ENCODE data around the gene DKC1. TPM values are rescaled to one million over a fixed set of nuclear protein-coding genes. Genes with fewer than 3 reads are reported as not detected.

Gene DKC1
- total and polyA plus RNA-seq, 2 of the 4 experiments (the other 2 are of a cell fraction): 49.9 to 63.8 TPM

DNA sequence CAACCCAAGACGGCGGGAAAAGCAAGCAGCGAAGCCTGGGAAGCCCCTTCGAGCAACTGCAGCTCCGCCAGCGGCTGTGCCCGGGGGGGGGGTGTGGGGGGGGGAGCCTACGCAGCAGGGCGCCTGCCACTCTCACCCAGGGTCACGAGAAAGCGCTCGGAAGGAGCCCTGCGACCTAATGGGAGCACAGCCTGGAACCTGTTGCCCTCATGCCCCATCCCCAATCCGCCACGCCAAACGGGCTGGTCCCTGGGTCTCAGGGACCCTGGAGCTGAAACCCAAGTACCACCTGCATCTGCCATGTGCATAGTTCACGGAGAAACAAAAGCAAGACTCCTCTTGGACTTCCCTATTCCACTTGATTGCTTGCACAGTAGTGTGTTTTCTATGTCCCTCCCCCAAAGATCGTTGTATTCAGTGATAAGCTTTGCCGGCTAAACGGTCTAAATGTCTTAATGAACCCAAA is 11.4 kb upstream of the DKC1 start:
- BruUV-seq (replicated peaks): no TSS peak
- in situ Hi-C loops (cut with MboI; ENCODE audit: low sequenced_read_pairs): no loop called here

More for the DNA sequence above, 11.4 kb upstream of the DKC1 start:
- Histone ChIP-seq H2BK5ac (ENCODE audit: low read depth, low read length, poor library complexity, severe bottlenecking) (no peak overlapping the region), H3K4ac (ENCODE audit: low read depth, low read length) (no peak overlapping the region), H3K27me3 (ENCODE audit: control insufficient read depth, insufficient read depth, low read length) (peaks cover 2% of the 10 kb centered on the region), H2BK120ac (ENCODE audit: low read depth, low read length) (no peak overlapping the region), H3K23ac (ENCODE audit: low read depth, low read length) (no peak overlapping the region), H3K14ac (replicated peaks; ENCODE audit: low read depth, low read length) (no peak overlapping the region), H4K5ac (ENCODE audit: low read depth, low read length) (peak overlapping the region; percentile 67; the same call in 1 of the 2 replicates), H3K79me1 (ENCODE audit: low read depth in 1 of 2, low read length in 2 of 2) (no peaks in the 10 kb centered on the region; a peak in 1 of 4 replicates), H2AFZ (replicated peaks; ENCODE audit: low read length, poor library complexity) (peak overlapping the region; percentile 50), H3K9me3 (ENCODE audit: control insufficient read depth, insufficient read depth, low read length) (no peaks in the 10 kb centered on the region), H4K20me1 (ENCODE audit: insufficient read depth, low read length) (no peaks in the 10 kb centered on the region), H2AK5ac (ENCODE audit: low read depth, low read length) (no peak overlapping the region), H3K4me2 (ENCODE audit: low read depth, low read length) (0 out of 2 replicates have a peak overlapping the region, but pooled peaks have one; percentile 44), H2BK15ac (ENCODE audit: low read depth, low read length) (no peak overlapping the region), H3K9ac (ENCODE audit: low read depth, low read length) (no peak overlapping the region), H3K4me3 (ENCODE audit: insufficient read depth, low read depth, low read length) (peak overlapping the region; percentile 82), H3K4me1 (ENCODE audit: control insufficient read depth, insufficient read depth, low read length) (no peaks in the 10 kb centered on the region), H2BK20ac (ENCODE audit: low read depth, low read length) (no peak overlapping the region), H3K56ac (ENCODE audit: extremely low read depth, insufficient read depth, low read length) (no peak overlapping the region), H3K18ac (ENCODE audit: low read depth, low read length) (no peak overlapping the region), H3K36me3 (ENCODE audit: control insufficient read depth, insufficient read depth, low read length) (no peaks in the 10 kb centered on the region), H4K91ac (ENCODE audit: insufficient read depth, low read depth, low read length) (no peak overlapping the region), H3K9me1 (ENCODE audit: insufficient read depth, low read length) (no peaks in the 10 kb centered on the region), H3K27ac (ENCODE audit: insufficient read depth, low read length) (no peak overlapping the region), H4K8ac (ENCODE audit: low read depth in 2 of 2, low read length in 2 of 2) (no peak overlapping the region), H2AK9ac (replicated peaks; ENCODE audit: low read depth, low read length, poor library complexity) (no peak overlapping the region)
- DNase-seq (no peak), ATAC-seq (ENCODE audit: low read depth) (peak; percentile 8)
- 47% methylated on average over 3 of the region's 20 CpGs; no CpG with 5 or more reads in 1 of the 2 experiments for WGBS, 2 experiments (ENCODE audit: extremely low coverage in 2 of 2, insufficient read length in 1 of 2)
- TF ChIP-seq, protein P1, sequence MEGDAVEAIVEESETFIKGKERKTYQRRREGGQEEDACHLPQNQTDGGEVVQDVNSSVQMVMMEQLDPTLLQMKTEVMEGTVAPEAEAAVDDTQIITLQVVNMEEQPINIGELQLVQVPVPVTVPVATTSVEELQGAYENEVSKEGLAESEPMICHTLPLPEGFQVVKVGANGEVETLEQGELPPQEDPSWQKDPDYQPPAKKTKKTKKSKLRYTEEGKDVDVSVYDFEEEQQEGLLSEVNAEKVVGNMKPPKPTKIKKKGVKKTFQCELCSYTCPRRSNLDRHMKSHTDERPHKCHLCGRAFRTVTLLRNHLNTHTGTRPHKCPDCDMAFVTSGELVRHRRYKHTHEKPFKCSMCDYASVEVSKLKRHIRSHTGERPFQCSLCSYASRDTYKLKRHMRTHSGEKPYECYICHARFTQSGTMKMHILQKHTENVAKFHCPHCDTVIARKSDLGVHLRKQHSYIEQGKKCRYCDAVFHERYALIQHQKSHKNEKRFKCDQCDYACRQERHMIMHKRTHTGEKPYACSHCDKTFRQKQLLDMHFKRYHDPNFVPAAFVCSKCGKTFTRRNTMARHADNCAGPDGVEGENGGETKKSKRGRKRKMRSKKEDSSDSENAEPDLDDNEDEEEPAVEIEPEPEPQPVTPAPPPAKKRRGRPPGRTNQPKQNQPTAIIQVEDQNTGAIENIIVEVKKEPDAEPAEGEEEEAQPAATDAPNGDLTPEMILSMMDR (conservative IDR thresholded peaks at IDR 0.05; ENCODE audit: low read depth, low read length): no peak
- TF ChIP-seq CHD1 (IDR thresholded peaks at IDR 0.05; ENCODE audit: low read depth, low read length) (no peak), RFX5 (IDR thresholded peaks at IDR 0.05; ENCODE audit: low read depth, low read length) (no peak), SMC3 (IDR thresholded peaks at IDR 0.05; ENCODE audit: low read depth, low read length) (no peak), RAD21 (IDR thresholded peaks at IDR 0.05; ENCODE audit: low read length) (no peak), BHLHE40 (IDR thresholded peaks at IDR 0.05; ENCODE audit: low read depth, low read length) (no peak), POLR2A (IDR thresholded peaks at IDR 0.05; ENCODE audit: low read depth, low read length) (no peak), MAZ (IDR thresholded peaks at IDR 0.05; ENCODE audit: borderline replicate concordance, low read depth, low read length) (no peak), MXI1 (IDR thresholded peaks at IDR 0.05; ENCODE audit: borderline replicate concordance, low read depth, low read length) (no peak), NFE2L2 (IDR thresholded peaks at IDR 0.05; ENCODE audit: low read depth, low read length) (no peak), CEBPB (IDR thresholded peaks at IDR 0.05; ENCODE audit: low read depth, low read length) (no peak), RCOR1 (IDR thresholded peaks at IDR 0.05; ENCODE audit: insufficient replicate concordance, low read length) (no peak), FOS (IDR thresholded peaks at IDR 0.05; ENCODE audit: low read depth, low read length) (no peak)
- TF ChIP-seq, protein P2, sequence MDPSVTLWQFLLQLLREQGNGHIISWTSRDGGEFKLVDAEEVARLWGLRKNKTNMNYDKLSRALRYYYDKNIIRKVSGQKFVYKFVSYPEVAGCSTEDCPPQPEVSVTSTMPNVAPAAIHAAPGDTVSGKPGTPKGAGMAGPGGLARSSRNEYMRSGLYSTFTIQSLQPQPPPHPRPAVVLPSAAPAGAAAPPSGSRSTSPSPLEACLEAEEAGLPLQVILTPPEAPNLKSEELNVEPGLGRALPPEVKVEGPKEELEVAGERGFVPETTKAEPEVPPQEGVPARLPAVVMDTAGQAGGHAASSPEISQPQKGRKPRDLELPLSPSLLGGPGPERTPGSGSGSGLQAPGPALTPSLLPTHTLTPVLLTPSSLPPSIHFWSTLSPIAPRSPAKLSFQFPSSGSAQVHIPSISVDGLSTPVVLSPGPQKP (IDR thresholded peaks at IDR 0.05; ENCODE audit: borderline replicate concordance, low read depth, low read length): no peak
- TF ChIP-seq, protein P3, sequence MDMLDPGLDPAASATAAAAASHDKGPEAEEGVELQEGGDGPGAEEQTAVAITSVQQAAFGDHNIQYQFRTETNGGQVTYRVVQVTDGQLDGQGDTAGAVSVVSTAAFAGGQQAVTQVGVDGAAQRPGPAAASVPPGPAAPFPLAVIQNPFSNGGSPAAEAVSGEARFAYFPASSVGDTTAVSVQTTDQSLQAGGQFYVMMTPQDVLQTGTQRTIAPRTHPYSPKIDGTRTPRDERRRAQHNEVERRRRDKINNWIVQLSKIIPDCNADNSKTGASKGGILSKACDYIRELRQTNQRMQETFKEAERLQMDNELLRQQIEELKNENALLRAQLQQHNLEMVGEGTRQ (IDR thresholded peaks at IDR 0.05; ENCODE audit: low read depth, low read length): no peak
- ChIA-PET POLR2A (ENCODE audit: unreplicated experiment) (no interaction called here), CTCF (no interaction called here)
- dilution Hi-C loops (cut with HindIII; ENCODE audit: low sequenced_read_pairs, unreplicated experiment): no loop called here
- intact Hi-C loops (cut with micrococcal nuclease): no loop called here
